NCI-H128 (cell line): Measurements from ENCODE around the gene GALNTL6.

Experiments used
- DNase-seq: peaks from one replicate; lab custom pipeline; 2025; ENCODE audit not compliant: unreplicated experiment; lab: John Stamatoyannopoulos, UW

GALNTL6 gene

GRCh38 chr4:171880136-171880535, 66.9 kb downstream of the GALNTL6 start:
- DNase-seq = no peak

GRCh38 chr4:171889681-171890080, 76.5 kb downstream of the GALNTL6 start:
- DNase-seq = no peak

GRCh38 chr4:171891038-171891437, 77.8 kb downstream of the GALNTL6 start:
- no peak for DNase-seq

GRCh38 chr4:171896426-171896825, 83.2 kb downstream of the GALNTL6 start:
- no peak for DNase-seq

- DNase-seq = no peak
Measured at GRCh38 chr4:171919314-171919713, 106.1 kb downstream of the GALNTL6 start.

- DNase-seq = no peak
Measured at GRCh38 chr4:171920901-171921300, 107.7 kb downstream of the GALNTL6 start.

GRCh38 chr4:171924746-171925376, 111.7 kb downstream of the GALNTL6 start:
- DNase-seq = no peak

- DNase-seq = no peak
Measured at GRCh38 chr4:171928336-171928735, 115.1 kb downstream of the GALNTL6 start.

- no peak for DNase-seq
Measured at GRCh38 chr4:171929477-171929876, 116.3 kb downstream of the GALNTL6 start.

GRCh38 chr4:171929907-171930306, 116.7 kb downstream of the GALNTL6 start:
- no peak for DNase-seq

GRCh38 chr4:171932238-171932637, 119.0 kb downstream of the GALNTL6 start:
- no peak for DNase-seq

- DNase-seq = no peak
Measured at GRCh38 chr4:171940656-171941055, 127.5 kb downstream of the GALNTL6 start.

- no peak for DNase-seq
Measured at GRCh38 chr4:171947400-171947799, 134.2 kb downstream of the GALNTL6 start.

GRCh38 chr4:171948038-171948437, 134.8 kb downstream of the GALNTL6 start:
- no peak for DNase-seq

GRCh38 chr4:171954650-171955049, 141.4 kb downstream of the GALNTL6 start:
- no peak for DNase-seq

- DNase-seq = no peak
Measured at GRCh38 chr4:171956678-171957077, 143.5 kb downstream of the GALNTL6 start.

- DNase-seq = no peak
Measured at GRCh38 chr4:171962110-171962509, 148.9 kb downstream of the GALNTL6 start.

- no peak for DNase-seq
Measured at GRCh38 chr4:171966356-171966755, 153.2 kb downstream of the GALNTL6 start.

- no peak for DNase-seq
Measured at GRCh38 chr4:171978216-171978615, 165.0 kb downstream of the GALNTL6 start.

- no peak for DNase-seq
Measured at GRCh38 chr4:171979461-171979860, 166.3 kb downstream of the GALNTL6 start.

- DNase-seq = no peak
Measured at GRCh38 chr4:171981185-171981584, 168.0 kb downstream of the GALNTL6 start.

GRCh38 chr4:171983935-171984805, 171.0 kb downstream of the GALNTL6 start:
- DNase-seq = no peak
